HCT116 (cell line): Measurements from ENCODE around the gene PKNOX2. TPM values are rescaled to one million over a fixed set of nuclear protein-coding genes. Genes with fewer than 3 reads are reported as not detected.

Source experiments
- ATAC-seq: fragments of 200-7000 bp; cut with Tn5 transposase; 2 replicates; pipeline ENCODE4 v1.9.1; 2020; ENCODE audit warnings: mild to moderate bottlenecking, moderate library complexity
- BruUV-seq: library from RNA; stranded (reverse); fragments of 400-500 nt; replicated peaks from 2 replicates; lab custom pipeline; 2021; lab: Mats Ljungman, UMichigan
- CTCF ChIA-PET: fragments of 300-600 bp; sonication (Branson Sonifier 250); formaldehyde crosslinking; loops from one replicate; lab custom pipeline; 2021; ENCODE audit warnings: antibody characterized with exemption; lab: Charles Lee
- POLR2A ChIA-PET: fragments of 300-600, 350-600 bp; sonication (Branson Sonifier 250); formaldehyde crosslinking; loops from one replicate; lab custom pipeline; 2021; ENCODE audit warnings: antibody characterized with exemption; lab: Charles Lee
- RAD21 ChIA-PET, 2 experiments: fragments of 300-600 bp; sonication (Branson Sonifier 250); formaldehyde crosslinking; loops; one replicate each; lab custom pipeline; 2023; ENCODE audit warnings: low total read pairs in 2 of 2; ENCODE audit not compliant: uncharacterized antibody in 2 of 2, unreplicated experiment in 2 of 2, low non-redundant PET in 1 of 2; lab: Charles Lee
- DNase-seq: peaks from one replicate; pipeline ENCODE4 v3.0.0-alpha.2; 2010; ENCODE audit warnings: low read depth, low spot score
- H2AFZ ChIP-seq: fragments of 200-600 bp; shearing (Covaris generic), sonication (generic); 2 replicates; pipeline ENCODE4 v1.6.1; 2017; ENCODE audit warnings: low read depth, mixed run types, mixed read lengths, antibody characterized with exemption, low read length; ENCODE audit not compliant: poor library complexity, severe bottlenecking
- H3K27ac ChIP-seq: 2 replicates; pipeline ENCODE4 v1.5.1; 2012; ENCODE audit warnings: low read depth, low read length
- H3K27me3 ChIP-seq: fragments of 200-600 bp; sonication (generic); 2 replicates; pipeline ENCODE4 v1.6.1; 2016; ENCODE audit warnings: mixed run types, low read length, mixed read lengths; ENCODE audit not compliant: insufficient read depth
- H3K36me3 ChIP-seq, 2 experiments: fragments of 200-500 bp in 1 of 2; fragments of 200-600 bp in 1 of 2; sonication (Bioruptor generic) in 1 of 2; sonication (generic) in 1 of 2; 2 replicates each; pipeline versions ENCODE4 v1.5.1 to v1.6.1; 2014 to 2016; ENCODE audit warnings: low read length in 2 of 2, inconsistent platforms in 1 of 2, mixed read lengths in 1 of 2, mixed run types in 1 of 2; ENCODE audit not compliant: insufficient read depth in 2 of 2, control insufficient read depth in 1 of 2
- H3K4me1 ChIP-seq, 2 experiments: fragments of 200-600 bp in 1 of 2; sonication (generic) in 1 of 2; 2 replicates each; pipeline versions ENCODE4 v1.5.1 to v1.6.1; 2012 to 2017; ENCODE audit warnings: low read length in 2 of 2, inconsistent platforms in 1 of 2, mild to moderate bottlenecking in 1 of 2, mixed read lengths in 1 of 2, mixed run types in 1 of 2, moderate library complexity in 1 of 2; ENCODE audit not compliant: insufficient read depth in 2 of 2, control insufficient read depth in 1 of 2
- H3K4me2 ChIP-seq: fragments of 200-600 bp; sonication (generic); 2 replicates; pipeline ENCODE4 v1.6.1; 2017; ENCODE audit warnings: mixed run types, low read length, mixed read lengths
- H3K4me3 ChIP-seq, 2 experiments: fragments of 200-600 bp in 1 of 2; sonication (generic) in 1 of 2; replicated peaks in 1 of 2; 2 replicates each; pipeline ENCODE4 v1.5.1; 2011 to 2016; ENCODE audit warnings: low read length in 2 of 2, control low read depth in 1 of 2, low read depth in 1 of 2, mild to moderate bottlenecking in 1 of 2, mixed read lengths in 1 of 2, mixed run types in 1 of 2
- H3K79me2 ChIP-seq: fragments of 200-600 bp; sonication (generic); 2 replicates; pipeline ENCODE4 v1.6.1; 2017; ENCODE audit warnings: mild to moderate bottlenecking, mixed run types, low read length, moderate library complexity, mixed read lengths; ENCODE audit not compliant: insufficient read depth
- H3K9ac ChIP-seq: fragments of 200-600 bp; sonication (generic); 2 replicates; pipeline ENCODE4 v1.6.1; 2016; ENCODE audit warnings: low read length, mixed read lengths
- H3K9me2 ChIP-seq: fragments of 200-600 bp; sonication (generic), shearing (Covaris generic); 2 replicates; pipeline ENCODE4 v1.6.1; 2017; ENCODE audit warnings: mixed run types, mild to moderate bottlenecking, moderate library complexity; ENCODE audit not compliant: insufficient read depth
- H3K9me3 ChIP-seq, 2 experiments: fragments of 200-500 bp in 1 of 2; fragments of 200-600 bp in 1 of 2; sonication (Bioruptor generic) in 1 of 2; sonication (generic) in 1 of 2; 2 replicates each; pipeline ENCODE4 v1.6.1; 2014 to 2017; ENCODE audit warnings: low read length in 2 of 2, mixed read lengths in 2 of 2, inconsistent platforms in 1 of 2, low read depth in 1 of 2, mild to moderate bottlenecking in 1 of 2, mixed run types in 1 of 2, moderate library complexity in 1 of 2; ENCODE audit not compliant: control insufficient read depth in 1 of 2, insufficient read depth in 1 of 2
- H4K20me1 ChIP-seq: fragments of 200-600 bp; sonication (generic), shearing (Covaris generic); 2 replicates; pipeline ENCODE4 v1.6.1; 2017; ENCODE audit warnings: mixed run types, mild to moderate bottlenecking, moderate library complexity; ENCODE audit not compliant: insufficient read depth
- ATF3 ChIP-seq: IDR thresholded peaks from 2 replicates; pipeline ENCODE4 v1.6.1; 2012
- CBX3 ChIP-seq: IDR thresholded peaks from 2 replicates; pipeline ENCODE4 v1.6.1; 2012; ENCODE audit warnings: low read depth
- CEBPB ChIP-seq: IDR thresholded peaks from 2 replicates; pipeline ENCODE4 v1.6.1; 2012; ENCODE audit warnings: low read depth
- CTCF ChIP-seq, 3 experiments: fragments of 200-600 bp in 1 of 3; sonication (generic) in 1 of 3; IDR thresholded peaks in 2 of 3; conservative IDR thresholded peaks in 1 of 3; 2 replicates each; pipeline ENCODE4 v1.5.1; 2012 to 2017; ENCODE audit warnings: low read depth in 2 of 3, low read length in 2 of 3, antibody characterized with exemption in 1 of 3, borderline replicate concordance in 1 of 3, control low read depth in 1 of 3, mild to moderate bottlenecking in 1 of 3, mixed read lengths in 1 of 3, mixed run types in 1 of 3, moderate library complexity in 1 of 3; ENCODE audit not compliant: insufficient read depth in 1 of 3
- EZH2 ChIP-seq: fragments of 200-600 bp; sonication (generic); IDR thresholded peaks from 2 replicates; pipeline ENCODE4 v1.6.1; 2017; ENCODE audit warnings: antibody characterized with exemption, mixed run types
- EZH2phosphoT487 ChIP-seq: fragments of 200-600 bp; IDR thresholded peaks from 2 replicates; pipeline ENCODE4 v1.6.1; 2018; ENCODE audit warnings: antibody characterized with exemption, borderline replicate concordance
- FOSL1 ChIP-seq: IDR thresholded peaks from 2 replicates; pipeline ENCODE4 v1.6.1; 2012; ENCODE audit warnings: low read depth
- JUND ChIP-seq: IDR thresholded peaks from 2 replicates; pipeline ENCODE4 v1.6.1; 2012
- MAX ChIP-seq: IDR thresholded peaks from 2 replicates; pipeline ENCODE4 v1.6.1; 2012
- SP1 ChIP-seq: IDR thresholded peaks from 2 replicates; pipeline ENCODE4 v1.6.1; 2012; ENCODE audit warnings: low read depth
- TCF7L2 ChIP-seq: IDR thresholded peaks from 2 replicates; pipeline ENCODE4 v1.7.0; 2011; ENCODE audit warnings: borderline replicate concordance, inconsistent platforms; ENCODE audit not compliant: insufficient read depth, insufficient read length; ENCODE audit errors: extremely low read depth
- YY1 ChIP-seq: IDR thresholded peaks from 2 replicates; pipeline ENCODE4 v1.6.1; 2011; ENCODE audit warnings: low read length, low read depth, moderate library complexity, mild to moderate bottlenecking; ENCODE audit not compliant: insufficient replicate concordance; ENCODE audit errors: extremely low read depth
- ZBTB33 ChIP-seq: IDR thresholded peaks from 2 replicates; pipeline ENCODE4 v1.6.1; 2011; ENCODE audit warnings: mild to moderate bottlenecking, low read length, moderate library complexity; ENCODE audit not compliant: insufficient replicate concordance; ENCODE audit errors: extremely low read depth
- ZFX ChIP-seq: fragments of 450-650 bp; IDR thresholded peaks from 2 replicates; pipeline ENCODE4 v1.6.1; 2017
- intact Hi-C: fragments of 100-400 bp; cut with micrococcal nuclease; formaldehyde crosslinking; loops from 2 replicates; pipeline ENCODE4 v1.10.0; 2022
- total RNA-seq: library from RNA; stranded (reverse); gene quantifications from one replicate; pipeline ENCODE4 v1.2.1, GENCODE V29; 2021; ENCODE audit not compliant: unreplicated experiment

Gene PKNOX2
- total RNA-seq, 1 experiment from 2014 or later = 0.20 TPM

GRCh38 chr11:125176866-125177265 is 12.3 kb downstream of the PKNOX2 start:
- peaks cover 16% of the 10 kb centered on the region; the same call in 1 of the 2 replicates for H3K27me3 ChIP-seq
- BruUV-seq = no TSS peak
- CTCF ChIA-PET = no interaction called here

GRCh38 chr11:125177543-125177942 is 13.0 kb downstream of the PKNOX2 start:
- no peak overlapping the region for H2AFZ ChIP-seq
- DNase-seq (no peak), ATAC-seq (no peak)
- no peaks in the 10 kb centered on the region for H4K20me1 ChIP-seq
- no peaks in the 10 kb centered on the region for H3K4me1 ChIP-seq
- intact Hi-C loops = no loop called here
- H3K27me3 ChIP-seq = peaks cover 16% of the 10 kb centered on the region; the same call in 1 of the 2 replicates
- H3K4me2 ChIP-seq = no peak overlapping the region
- no peaks in the 10 kb centered on the region for H3K9me2 ChIP-seq
- ChIA-PET POLR2A (no interaction called here), CTCF (no interaction called here), RAD21 (no interaction called here)
- TF ChIP-seq CEBPB = no peak
- no peak for TF ChIP-seq CTCF (IDR thresholded peaks at IDR 0.05 in 2 of 3, conservative IDR thresholded peaks at IDR 0.05 in 1 of 3; ENCODE audit: borderline replicate concordance in 1 of 3, insufficient read depth in 1 of 3, low read depth in 2 of 3, low read length in 2 of 3)
- TF ChIP-seq MAX = no peak
- no peak for TF ChIP-seq FOSL1
- no peak for TF ChIP-seq JUND
- no peak for TF ChIP-seq TCF7L2
- TF ChIP-seq EZH2phosphoT487 = no peak
- TF ChIP-seq EZH2 = no peak
- no peak for TF ChIP-seq ZBTB33
- no peak for TF ChIP-seq YY1
- no peak for TF ChIP-seq CBX3
- no peaks in the 10 kb centered on the region for H3K79me2 ChIP-seq
- no peak overlapping the region for H3K4me3 ChIP-seq
- no peaks in the 10 kb centered on the region for H3K9me3 ChIP-seq
- no peak overlapping the region for H3K27ac ChIP-seq
- no peaks in the 10 kb centered on the region for H3K36me3 ChIP-seq
- no peak overlapping the region for H3K9ac ChIP-seq
- no TSS peak for BruUV-seq

More at GRCh38 chr11:125176866-125177265, 12.3 kb downstream of the PKNOX2 start:
- Histone ChIP-seq H3K9me2 (no peaks in the 10 kb centered on the region), H3K4me3 (no peak overlapping the region), H3K9ac (no peak overlapping the region), H4K20me1 (no peaks in the 10 kb centered on the region), H3K36me3 (no peaks in the 10 kb centered on the region), H3K79me2 (no peaks in the 10 kb centered on the region)
- DNase-seq = no peak
- intact Hi-C loops = no loop called here
- no peak for ATAC-seq
- POLR2A ChIA-PET = no interaction called here
- no peak for TF ChIP-seq FOSL1
- no peak for TF ChIP-seq ATF3
- no peak for TF ChIP-seq SP1
- TF ChIP-seq ZFX = no peak
- TF ChIP-seq, all 23 proteins: peak for 0
- RAD21 ChIA-PET = no interaction called here
- Histone ChIP-seq H2AFZ (no peak overlapping the region), H3K4me2 (no peak overlapping the region), H3K9me3 (no peaks in the 10 kb centered on the region), H3K4me1 (no peaks in the 10 kb centered on the region), H3K27ac (no peak overlapping the region)
